Liver (tissue), 3 donors: ENCODE results near the gene SNAI3.

Source experiments
- ATF3 ChIP-seq: IDR thresholded peaks from 2 replicates; pipeline ENCODE4 v1.6.1; 2016; ENCODE audit warnings: antibody characterized with exemption
- CTCF ChIP-seq: fragments of 150-350 bp; IDR thresholded peaks from 2 replicates; pipeline ENCODE4 v1.5.1; 2017; ENCODE audit warnings: improper control_type of control experiment, low read depth, low read length; ENCODE audit not compliant: missing input control
- EGR1 ChIP-seq, 2 donors: IDR thresholded peaks; 2 replicates each; pipeline ENCODE4 v1.6.1; 2016 to 2018; ENCODE audit warnings: antibody characterized with exemption in 2 of 2, low read depth in 2 of 2
- GABPA ChIP-seq, 2 donors: IDR thresholded peaks in 1 of 2; conservative IDR thresholded peaks in 1 of 2; 2 replicates each; pipeline ENCODE4 v1.6.1; 2016; ENCODE audit warnings: antibody characterized with exemption in 2 of 2, mild to moderate bottlenecking in 1 of 2, moderate library complexity in 1 of 2
- MAX ChIP-seq: IDR thresholded peaks from 2 replicates; pipeline ENCODE4 v1.6.1; 2016; ENCODE audit warnings: antibody characterized with exemption
- NR2F2 ChIP-seq: IDR thresholded peaks from 2 replicates; pipeline ENCODE4 v1.6.1; 2016; ENCODE audit warnings: antibody characterized with exemption
- REST ChIP-seq: IDR thresholded peaks from 2 replicates; pipeline ENCODE4 v1.6.1; 2016; ENCODE audit warnings: antibody characterized with exemption, mild to moderate bottlenecking
- TAF1 ChIP-seq: conservative IDR thresholded peaks from 2 replicates; pipeline ENCODE4 v1.6.1; 2016; ENCODE audit warnings: antibody characterized with exemption, mild to moderate bottlenecking
- ZBTB33 ChIP-seq: IDR thresholded peaks from 2 replicates; pipeline ENCODE4 v1.6.1; 2016; ENCODE audit warnings: antibody characterized with exemption
- donor health status: healthy.
- donor health status: healthy.

GRCh38 chr16:88714420-88715302, 28.4 kb upstream of the SNAI3 start:
- TF ChIP-seq CTCF (no peak), GABPA (IDR thresholded peaks at IDR 0.05 in 1 of 2, conservative IDR thresholded peaks at IDR 0.05 in 1 of 2) (no peak), TAF1 (no peak), ATF3 (no peak), REST (no peak), MAX (no peak), ZBTB33 (no peak), EGR1 (IDR thresholded peaks at IDR 0.05; ENCODE audit: low read depth in 2 of 2) (no peak), NR2F2 (no peak)
